HUES6 (cell line): ENCODE results near the gene FMO1.

Experiments
- H3K27ac ChIP-seq: 2 replicates; pipeline ENCODE4 v1.7.0; 2013; ENCODE audit warnings: low read depth, mild to moderate bottlenecking, low read length, inconsistent platforms
- H3K27me3 ChIP-seq: 2 replicates; pipeline ENCODE4 v1.6.1; 2013; ENCODE audit warnings: low read length; ENCODE audit not compliant: control insufficient read depth, insufficient read depth
- H3K36me3 ChIP-seq: 2 replicates; pipeline ENCODE4 v1.6.1; 2013; ENCODE audit warnings: low read length; ENCODE audit not compliant: control insufficient read depth, insufficient read depth
- H3K4me1 ChIP-seq: 2 replicates; pipeline ENCODE4 v1.6.1; 2013; ENCODE audit warnings: low read length; ENCODE audit not compliant: control insufficient read depth, insufficient read depth
- H3K4me3 ChIP-seq: 2 replicates; pipeline ENCODE4 v1.5.1; 2013; ENCODE audit warnings: low read depth, low read length
- H3K9ac ChIP-seq: one replicate; pipeline ENCODE4 v1.6.1; 2013; ENCODE audit warnings: mild to moderate bottlenecking, low read length
- H3K9me3 ChIP-seq: 2 replicates; pipeline ENCODE4 v1.6.1; 2013; ENCODE audit warnings: low read depth, low read length; ENCODE audit not compliant: control insufficient read depth, insufficient read depth

Gene FMO1

GRCh38 chr1:171313319-171313834, 65.1 kb downstream of the FMO1 start:
- H3K36me3 ChIP-seq = no peaks in the 10 kb centered on the region
- H3K27me3 ChIP-seq = no peaks in the 10 kb centered on the region
- peaks cover 12% of the 10 kb centered on the region; the same call in 1 of the 2 replicates for H3K4me1 ChIP-seq
- no peak overlapping the region for H3K27ac ChIP-seq
- no peak overlapping the region for H3K4me3 ChIP-seq
- no peak overlapping the region for H3K9ac ChIP-seq
- no peaks in the 10 kb centered on the region for H3K9me3 ChIP-seq

- no peak within 1 kb of the TSS for H3K27ac ChIP-seq
- H3K36me3 ChIP-seq = no peaks in the 10 kb centered on the region
- peaks cover 12% of the 10 kb centered on the region; the same call in 1 of the 2 replicates for H3K4me1 ChIP-seq
- peak within 1 kb of the TSS; percentile 35 for H3K4me3 ChIP-seq
- no peak within 1 kb of the TSS for H3K9ac ChIP-seq
- H3K9me3 ChIP-seq = no peaks in the 10 kb centered on the region
- H3K27me3 ChIP-seq = no peaks in the 10 kb centered on the region
These were observed 65.6 kb downstream of the FMO1 start, which contains the start of gene FMO4 for GRCh38 chr1:171313835-171314320. FMO4 (plus strand) TSS chr1:171314183; CDS start chr1:171319826, 5,643 bp downstream.

GRCh38 chr1:171329251-171329650, 81.0 kb downstream of the FMO1 start:
- H3K4me1 ChIP-seq = no peaks in the 10 kb centered on the region
- no peaks in the 10 kb centered on the region for H3K36me3 ChIP-seq
- no peak overlapping the region for H3K4me3 ChIP-seq
- H3K9me3 ChIP-seq = no peaks in the 10 kb centered on the region
- H3K27ac ChIP-seq = no peak overlapping the region
- H3K9ac ChIP-seq = no peak overlapping the region
- H3K27me3 ChIP-seq = no peaks in the 10 kb centered on the region

GRCh38 chr1:171334024-171334640, 85.8 kb downstream of the FMO1 start:
- no peaks in the 10 kb centered on the region for H3K36me3 ChIP-seq
- H3K4me3 ChIP-seq = no peak overlapping the region
- no peaks in the 10 kb centered on the region for H3K27me3 ChIP-seq
- H3K9ac ChIP-seq = no peak overlapping the region
- no peaks in the 10 kb centered on the region for H3K9me3 ChIP-seq
- H3K27ac ChIP-seq = no peak overlapping the region
- H3K4me1 ChIP-seq = no peaks in the 10 kb centered on the region
